ENCODE measurements around the gene C6orf136. TPM values are rescaled to one million over a fixed set of nuclear protein-coding genes. Genes with fewer than 3 reads are reported as not detected.

Gene C6orf136
- polyA plus RNA-seq, 3 donors: 8.8 to 13.2 (median 10.2) TPM

DNA sequence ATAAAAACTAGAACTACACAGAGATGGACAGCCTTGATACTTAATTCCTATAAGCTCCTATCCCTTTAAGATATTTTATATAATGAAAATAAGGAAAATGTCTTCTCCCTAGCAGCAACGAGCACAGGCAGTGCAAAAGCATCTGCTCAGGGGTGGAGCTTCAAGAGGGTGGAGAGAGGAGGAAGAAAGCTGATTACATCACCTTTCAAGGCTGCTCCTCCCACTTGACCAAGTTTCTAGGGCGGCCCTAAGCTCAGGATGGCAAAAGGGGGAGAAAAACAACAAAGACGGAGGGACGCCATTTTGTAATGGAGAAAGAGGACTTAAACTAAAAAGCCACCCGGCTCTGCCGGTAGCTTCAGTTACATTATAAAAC, 32.1 kb upstream of the C6orf136 start:
- H3K27ac ChIP-seq (ENCODE audit: low read depth, low read length): peak overlapping the region; percentile 98
- 0 to 1% (median 0%) methylated on average over 6 of the region's 6 CpGs for WGBS, 3 donors

DNA sequence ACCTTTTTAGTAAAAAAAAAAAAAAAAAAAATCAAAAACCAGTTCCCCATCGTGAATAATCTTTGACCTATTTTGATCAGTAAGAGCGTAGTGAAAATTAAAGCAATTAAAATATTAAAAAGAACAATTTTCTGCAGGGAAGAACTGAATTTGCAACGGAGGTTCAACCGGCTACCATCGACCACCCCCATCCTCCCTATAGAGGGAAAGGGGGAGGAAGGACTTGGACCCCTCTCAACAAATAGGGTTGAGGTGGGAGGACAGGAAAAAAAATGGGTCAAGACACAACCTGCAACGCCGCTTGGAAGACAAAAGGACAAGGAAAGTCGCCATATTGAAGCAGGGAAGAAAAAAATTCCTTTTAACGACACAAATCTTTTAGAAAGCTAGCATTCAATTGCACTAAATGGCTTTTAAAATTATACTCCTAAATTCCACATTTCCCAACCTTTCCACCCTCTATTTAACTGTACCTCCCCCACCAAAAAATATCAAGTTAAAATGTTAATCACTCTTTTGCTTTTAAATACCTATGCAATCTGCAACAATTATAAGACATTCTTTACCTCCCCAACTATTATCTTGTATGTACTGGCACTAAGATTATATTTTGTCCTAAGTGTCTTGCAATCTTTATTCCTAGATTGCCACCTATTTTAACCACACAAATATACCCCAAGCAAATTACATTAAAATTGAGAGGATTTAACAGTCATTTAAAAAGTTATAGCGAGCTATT, 31.5 kb upstream of the C6orf136 start:
- peak overlapping the region; percentile 98 for H3K27ac ChIP-seq (ENCODE audit: low read depth, low read length)
- WGBS, 3 donors: 0 to 1% (median 0%) methylated on average over 10 of the region's 10 CpGs

DNA sequence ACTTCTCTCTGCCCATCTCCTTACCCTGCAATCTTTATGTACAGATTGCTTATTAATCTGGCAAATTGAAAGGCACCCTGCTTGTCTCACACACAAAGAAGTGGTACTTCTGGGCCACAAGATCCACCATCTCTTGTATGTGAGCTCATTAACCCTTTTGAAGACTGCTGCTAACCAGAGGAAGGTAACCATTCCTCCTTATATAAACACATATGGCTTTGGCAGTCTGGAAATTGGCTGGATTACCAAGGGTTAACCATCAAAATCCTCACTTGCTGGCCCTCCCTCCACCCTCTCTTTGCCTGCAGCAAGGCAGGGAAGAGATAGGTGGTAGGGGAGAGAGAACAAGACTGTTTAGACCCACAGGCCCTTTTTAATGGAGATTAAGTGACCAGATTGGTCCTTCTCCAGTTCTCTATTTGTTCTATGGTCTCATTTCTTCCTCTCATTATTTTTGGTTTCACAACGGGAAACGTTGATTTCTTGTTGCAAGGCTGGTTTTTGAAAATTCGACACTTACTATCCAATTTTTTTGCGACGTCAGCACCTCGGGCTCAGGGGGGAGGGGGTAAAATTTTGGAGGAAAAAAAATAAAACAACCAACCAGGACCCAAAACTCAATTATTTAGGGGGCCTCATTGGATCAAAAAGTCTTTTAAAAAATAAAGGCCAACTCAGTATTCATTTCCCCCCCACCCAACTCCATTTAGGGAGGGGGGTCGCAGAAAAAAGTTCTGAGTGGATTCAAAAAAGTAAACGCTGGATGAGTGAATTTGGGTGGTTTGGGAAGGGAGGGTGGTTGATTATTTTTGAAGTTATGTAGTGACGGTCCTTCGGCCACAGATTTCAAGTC, 30.7 kb upstream of the C6orf136 start:
- WGBS, 3 donors: 0 to 1% (median 0%) methylated on average over 10 of the region's 10 CpGs
- H3K27ac ChIP-seq (ENCODE audit: low read depth, low read length): peak overlapping the region; percentile 88

DNA sequence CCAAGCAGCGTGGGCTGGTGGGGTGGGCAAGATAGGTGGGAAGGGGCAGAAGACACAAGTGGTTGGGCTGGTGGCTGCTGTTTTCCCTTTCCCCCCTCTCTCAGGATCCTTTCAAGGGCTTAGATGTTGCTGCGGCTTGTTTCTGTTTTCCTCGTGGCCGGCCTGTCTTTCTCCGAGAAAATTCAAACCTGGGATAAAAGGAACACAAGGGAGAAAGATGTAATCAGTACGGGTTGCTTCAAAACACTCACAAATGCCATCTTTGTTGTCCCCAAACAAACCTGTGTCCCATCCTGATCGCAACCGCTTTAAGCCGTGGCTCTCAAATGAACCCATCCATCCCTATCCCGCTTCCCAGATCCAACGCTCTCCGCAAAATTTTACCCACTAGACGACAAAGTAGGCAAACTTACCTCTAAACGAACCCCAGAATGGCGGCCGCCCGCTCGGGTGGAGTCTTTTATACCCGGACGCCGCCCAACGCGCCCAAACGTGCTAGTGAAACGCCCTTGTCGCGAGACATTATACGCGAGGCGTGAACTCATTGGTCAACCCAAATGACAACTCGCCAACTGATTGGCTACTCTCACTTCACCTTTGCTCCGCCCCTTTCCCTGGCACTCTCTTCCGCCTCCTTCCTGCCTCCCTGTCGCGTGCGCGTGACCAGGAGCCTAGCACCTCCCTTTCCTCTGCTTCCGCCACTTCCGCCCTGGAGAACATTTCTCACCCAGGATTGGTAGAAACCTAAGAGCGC, 29.9 kb upstream of the C6orf136 start, which contains the start of gene PPP1R10:
Gene PPP1R10, minus strand, starts transcription at position 433 of the 754 bp plus-strand sequence. CDS start 7,299 bp downstream, outside the sequence.
- H3K27ac ChIP-seq (ENCODE audit: low read depth, low read length): peak within 1 kb of the TSS; percentile 88
- WGBS, 3 donors: 0% methylated on average over 40 of the region's 40 CpGs

DNA sequence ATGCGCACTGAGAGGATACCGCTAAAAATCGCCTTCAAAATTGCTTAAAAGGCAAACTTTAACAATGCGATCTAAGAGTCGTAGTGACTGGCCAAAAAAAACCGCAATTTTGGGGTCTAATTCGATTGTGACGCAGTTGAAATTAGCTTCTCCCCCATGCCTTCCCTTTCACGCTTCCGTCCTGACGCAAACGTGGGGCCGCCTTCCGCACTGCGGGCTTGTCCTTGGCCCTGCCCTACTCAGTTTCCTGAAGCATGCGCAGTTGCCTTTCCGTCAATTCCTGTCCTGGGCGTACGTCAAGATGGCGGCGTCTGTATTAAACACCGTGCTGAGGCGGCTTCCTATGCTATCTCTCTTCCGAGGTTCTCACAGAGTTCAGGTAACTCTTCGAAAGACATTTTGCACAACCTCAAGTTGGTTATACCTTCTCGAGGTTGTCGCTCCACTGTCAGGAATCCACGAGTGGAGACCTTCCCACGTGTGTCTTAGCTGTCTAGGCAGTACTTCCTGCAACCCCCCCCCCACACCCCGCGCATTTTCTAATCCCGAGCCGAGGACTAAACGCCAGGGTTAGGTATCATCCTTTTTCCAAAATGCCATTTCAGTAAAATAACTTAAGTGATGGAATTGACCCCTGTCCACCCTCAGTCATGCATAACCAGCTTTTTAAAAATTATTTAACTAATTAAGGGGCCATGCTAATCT, 29.2 kb upstream of the C6orf136 start, which contains the start of gene MRPS18B:
Gene MRPS18B, plus strand, starts transcription at position 276 of the 705 bp plus-strand sequence. Its CDS starts 26 bp downstream, at position 302.
- peak within 1 kb of the TSS; percentile 88 for H3K27ac ChIP-seq (ENCODE audit: low read depth, low read length)
- WGBS, 3 donors: 0 to 1% (median 0%) methylated on average over 34 of the region's 34 CpGs

DNA sequence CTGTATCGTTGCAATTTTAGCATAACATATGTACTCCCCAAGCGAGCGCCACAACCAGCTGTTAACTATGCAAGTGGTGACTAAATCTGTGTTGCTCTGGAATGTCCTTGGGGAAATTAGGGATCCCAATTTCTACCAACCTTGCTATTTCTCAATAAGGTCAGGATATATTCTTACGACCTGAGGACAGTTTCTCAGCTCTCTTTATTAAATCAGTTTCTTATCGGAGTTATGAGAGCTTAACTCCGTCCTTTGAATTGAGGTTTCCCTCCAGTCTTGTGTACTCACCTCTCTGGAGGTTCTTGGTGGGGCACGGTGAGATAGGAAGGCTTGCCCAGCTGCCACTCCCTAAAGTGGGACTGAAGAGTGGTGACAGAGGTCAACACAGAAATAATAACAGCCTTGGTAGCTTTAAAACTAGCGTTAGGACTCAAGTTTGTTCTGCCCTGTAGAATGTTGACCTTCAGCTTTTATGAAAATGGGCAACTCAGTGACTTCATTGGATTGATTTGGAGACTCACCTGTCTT, 28.6 kb upstream of the C6orf136 start:
- 4 to 12% (median 9%) methylated on average over 8 of the region's 8 CpGs for WGBS, 3 donors

DNA sequence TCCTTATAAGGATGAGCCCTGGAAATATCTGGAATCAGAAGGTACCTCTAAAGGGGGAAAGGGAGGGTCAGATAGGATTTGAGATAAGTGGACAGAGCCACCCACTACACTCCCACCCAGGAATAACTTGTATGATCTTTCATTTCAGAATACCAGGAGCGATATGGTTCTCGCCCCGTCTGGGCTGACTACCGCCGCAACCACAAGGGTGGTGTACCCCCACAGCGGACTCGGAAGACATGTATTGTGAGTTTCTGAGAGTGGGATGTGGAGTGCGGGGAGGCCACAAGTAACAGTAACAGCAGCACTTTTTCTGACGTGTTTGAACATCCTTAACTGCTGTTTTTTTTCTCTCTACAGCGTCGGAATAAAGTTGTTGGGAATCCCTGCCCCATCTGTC, 27.4 kb upstream of the C6orf136 start:
- WGBS, 3 donors: 94 to 96% (median 95%) methylated on average over 11 of the region's 11 CpGs
- H3K27ac ChIP-seq (ENCODE audit: low read depth, low read length): no peak overlapping the region

More for the DNA sequence above, 28.6 kb upstream of the C6orf136 start:
- H3K27ac ChIP-seq (ENCODE audit: low read depth, low read length): no peak overlapping the region

DNA sequence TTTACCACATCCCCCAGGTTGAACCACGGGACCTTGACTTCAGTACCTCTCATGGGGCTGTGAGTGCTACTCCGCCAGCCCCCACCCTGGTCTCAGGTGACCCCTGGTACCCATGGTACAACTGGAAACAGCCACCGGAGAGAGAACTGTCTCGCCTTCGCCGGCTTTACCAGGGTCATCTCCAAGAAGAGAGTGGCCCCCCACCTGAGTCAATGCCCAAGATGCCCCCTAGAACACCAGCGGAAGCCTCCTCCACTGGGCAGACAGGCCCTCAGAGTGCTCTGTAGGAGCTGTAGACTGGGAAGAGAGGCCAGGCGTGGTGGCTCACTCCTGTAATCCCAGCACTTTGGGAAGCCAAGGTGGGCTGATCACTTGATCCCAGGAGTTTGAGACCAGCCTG, 21.4 kb upstream of the C6orf136 start:
- WGBS, 3 donors: 95 to 97% (median 95%) methylated on average over 8 of the region's 8 CpGs
- H3K27ac ChIP-seq (ENCODE audit: low read depth, low read length): no peak overlapping the region

DNA sequence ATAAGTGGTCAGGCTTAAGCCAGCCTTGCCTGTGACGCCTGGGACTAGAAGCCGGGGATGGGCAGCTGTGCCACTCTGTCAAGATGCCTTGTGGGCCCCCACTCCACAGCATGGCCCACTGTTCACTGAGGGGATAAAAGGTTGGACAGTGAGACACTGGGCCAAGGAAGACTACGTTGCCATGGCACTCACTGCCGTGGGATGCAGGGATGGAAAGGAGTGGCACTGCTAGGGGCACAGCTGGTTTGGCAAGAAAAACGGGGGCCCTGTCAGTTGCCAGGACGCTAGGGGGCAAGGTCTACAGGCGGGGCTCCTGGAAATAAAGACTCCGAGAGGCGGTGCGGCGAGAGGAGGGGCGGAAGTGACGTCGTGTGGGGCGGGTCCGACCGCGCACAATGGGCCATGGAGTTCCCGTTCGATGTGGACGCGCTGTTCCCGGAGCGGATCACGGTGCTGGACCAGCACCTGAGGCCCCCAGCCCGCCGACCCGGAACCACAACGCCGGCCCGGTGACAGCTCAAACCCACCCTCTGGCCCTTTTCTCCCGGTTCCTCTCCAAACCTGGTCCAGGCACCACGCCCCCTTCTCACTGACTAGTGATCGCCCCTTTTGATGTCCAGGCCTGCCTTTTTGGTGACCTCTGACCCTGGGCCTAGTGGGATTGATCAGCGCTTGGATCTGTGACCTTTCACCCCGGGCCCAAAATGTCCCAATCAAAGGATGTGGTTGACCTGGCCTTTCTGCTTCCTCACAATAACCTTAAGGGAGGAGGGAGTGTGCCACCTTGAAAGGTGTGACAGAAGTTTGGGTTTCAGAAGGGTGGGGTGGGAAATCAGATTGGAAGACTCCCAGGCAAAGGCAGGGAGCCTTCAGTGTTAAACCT, 20.2 kb upstream of the C6orf136 start, which contains the start of gene ATAT1:
Gene ATAT1, plus strand, starts transcription at position 391 of the 883 bp plus-strand sequence.
- 3% methylated on average over 29 to 36 of the region's 36 CpGs for WGBS, 3 donors
- peak within 1 kb of the TSS; percentile 91 for H3K27ac ChIP-seq (ENCODE audit: low read depth, low read length)

DNA sequence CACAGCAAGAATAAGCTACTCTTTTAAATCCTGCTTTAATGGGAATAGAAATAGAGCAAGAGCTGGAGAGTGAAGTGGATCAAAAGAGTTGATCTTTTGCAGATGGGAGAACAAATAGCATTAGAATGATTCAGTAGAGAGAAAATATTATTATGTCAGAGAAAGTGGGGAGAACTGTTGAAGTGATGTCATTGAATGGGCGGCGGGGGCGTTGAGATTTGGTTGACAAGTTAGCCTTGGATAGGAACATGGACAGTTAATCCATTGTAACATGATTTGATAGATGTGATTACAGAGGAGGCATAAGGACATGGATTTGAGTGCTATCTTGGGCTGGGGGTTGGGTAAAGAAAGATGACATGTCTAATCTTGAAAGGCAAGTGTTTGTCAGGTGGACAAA, 11.1 kb upstream of the C6orf136 start:
- no peak overlapping the region for H3K27ac ChIP-seq (ENCODE audit: low read depth, low read length)
- WGBS, 3 donors: 93 to 95% (median 93%) methylated on average over 3 of the region's 3 CpGs

DNA sequence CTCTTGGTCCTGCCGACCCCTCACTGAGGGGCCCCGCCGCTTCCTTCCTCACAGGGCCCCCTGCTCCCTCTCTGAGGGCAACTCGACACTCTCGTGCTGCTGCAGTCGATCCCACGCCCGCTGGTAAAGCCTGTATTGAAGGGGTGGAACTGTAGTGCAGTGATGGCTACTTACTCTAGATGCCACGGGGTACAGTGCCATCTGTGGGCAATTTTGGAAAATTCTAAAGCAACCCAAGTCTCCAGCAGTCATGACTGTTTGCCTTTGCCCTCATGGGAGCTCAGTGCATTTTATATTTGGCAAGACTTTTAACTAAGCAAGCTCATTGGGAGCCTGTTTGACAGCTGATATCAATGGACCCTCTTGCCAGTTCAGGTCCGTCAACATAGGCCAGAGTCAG, 6.5 kb upstream of the C6orf136 start:
- WGBS, 3 donors: 68 to 78% (median 73%) methylated on average over 10 of the region's 10 CpGs
- H3K27ac ChIP-seq (ENCODE audit: low read depth, low read length): no peak overlapping the region

DNA sequence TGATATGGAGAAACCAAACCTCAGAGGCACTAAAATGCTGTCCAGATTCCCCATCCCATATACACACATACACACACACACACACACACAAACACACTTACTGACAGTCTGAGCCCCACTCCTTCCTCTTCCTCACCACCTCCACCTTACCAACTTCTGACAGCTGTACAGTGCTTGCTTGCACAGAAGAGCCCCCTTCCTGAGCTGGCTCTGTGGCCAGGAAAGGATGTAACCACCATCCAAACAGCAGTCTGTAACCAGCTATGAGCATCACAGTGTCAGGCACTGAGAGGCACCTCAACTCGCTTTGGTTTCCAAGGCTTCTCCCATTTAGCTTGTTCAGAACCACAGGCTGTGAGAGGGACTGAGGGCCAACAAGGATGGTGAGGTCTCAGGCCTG, 5.9 kb upstream of the C6orf136 start:
- WGBS, 3 donors: 46 to 94% (median 66%) methylated on average over 1 of the region's 1 CpG
- H3K27ac ChIP-seq (ENCODE audit: low read depth, low read length): no peak overlapping the region

DNA sequence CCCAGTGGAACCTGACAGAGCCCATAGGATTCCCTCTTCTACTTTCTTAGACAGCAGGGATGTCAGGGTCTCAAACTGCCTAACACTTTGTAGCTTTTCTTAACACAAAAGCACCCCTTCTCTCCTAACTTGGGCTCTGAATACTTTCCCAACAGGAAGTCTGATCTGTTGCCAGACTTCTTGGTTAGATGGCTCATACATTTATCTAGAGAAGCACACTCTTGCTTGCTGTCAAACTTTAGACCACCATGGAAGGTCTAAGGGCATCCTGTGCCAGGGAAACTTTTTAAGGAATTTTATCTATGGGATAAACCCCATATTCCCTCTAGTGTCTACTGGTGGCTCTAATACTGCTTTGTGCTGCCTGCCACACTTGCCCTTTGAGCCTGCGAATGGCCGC, 3.3 kb upstream of the C6orf136 start:
- WGBS, 3 donors: 92 to 96% (median 95%) methylated on average over 2 of the region's 2 CpGs

DNA sequence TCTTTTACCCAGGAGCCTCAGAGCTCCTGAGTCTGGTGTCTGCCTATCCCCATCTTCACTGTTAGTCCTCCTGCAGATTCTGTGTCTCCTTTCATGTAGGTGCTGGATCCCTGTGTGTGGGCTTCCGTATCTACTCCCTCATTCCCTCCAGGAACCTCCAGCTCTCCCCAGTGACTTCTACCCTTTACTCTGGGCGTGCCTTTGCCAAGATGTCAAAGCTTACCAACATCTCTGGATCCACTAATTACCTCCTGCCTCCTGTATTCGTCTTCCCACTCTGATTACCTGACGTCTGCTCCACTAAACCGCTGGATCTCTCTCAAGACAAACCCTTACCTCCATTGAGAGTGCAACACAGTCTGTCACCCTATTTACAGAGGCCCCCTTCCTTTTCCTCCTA, 2.2 kb upstream of the C6orf136 start:
- 73 to 78% (median 77%) methylated on average over 5 of the region's 5 CpGs for WGBS, 3 donors
- H3K27ac ChIP-seq (ENCODE audit: low read depth, low read length): no peak overlapping the region

More for the DNA sequence above, 3.3 kb upstream of the C6orf136 start:
- H3K27ac ChIP-seq (ENCODE audit: low read depth, low read length): no peak overlapping the region

DNA sequence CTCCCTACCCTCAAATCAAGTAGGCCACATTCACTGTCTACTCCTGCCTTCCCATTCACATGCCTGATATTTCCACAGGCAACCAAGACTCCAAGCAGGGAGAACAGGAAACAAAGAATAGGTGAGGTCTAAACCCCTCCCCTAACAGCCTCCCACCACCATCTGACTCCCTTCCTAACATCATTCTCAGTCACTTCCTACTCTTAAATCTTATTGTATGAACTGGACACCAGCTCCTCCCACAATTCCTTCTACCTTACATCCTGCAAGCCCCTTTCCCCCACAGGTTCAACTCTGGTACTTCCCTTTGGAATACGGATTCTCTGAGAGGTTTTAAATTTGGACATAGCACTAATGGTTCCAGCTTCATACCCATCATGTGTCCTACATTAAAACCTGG, 944 bp upstream of the C6orf136 start:
- H3K27ac ChIP-seq (ENCODE audit: low read depth, low read length): no peak overlapping the region
- 62 to 80% (median 74%) methylated on average over 1 of the region's 1 CpG for WGBS, 3 donors

DNA sequence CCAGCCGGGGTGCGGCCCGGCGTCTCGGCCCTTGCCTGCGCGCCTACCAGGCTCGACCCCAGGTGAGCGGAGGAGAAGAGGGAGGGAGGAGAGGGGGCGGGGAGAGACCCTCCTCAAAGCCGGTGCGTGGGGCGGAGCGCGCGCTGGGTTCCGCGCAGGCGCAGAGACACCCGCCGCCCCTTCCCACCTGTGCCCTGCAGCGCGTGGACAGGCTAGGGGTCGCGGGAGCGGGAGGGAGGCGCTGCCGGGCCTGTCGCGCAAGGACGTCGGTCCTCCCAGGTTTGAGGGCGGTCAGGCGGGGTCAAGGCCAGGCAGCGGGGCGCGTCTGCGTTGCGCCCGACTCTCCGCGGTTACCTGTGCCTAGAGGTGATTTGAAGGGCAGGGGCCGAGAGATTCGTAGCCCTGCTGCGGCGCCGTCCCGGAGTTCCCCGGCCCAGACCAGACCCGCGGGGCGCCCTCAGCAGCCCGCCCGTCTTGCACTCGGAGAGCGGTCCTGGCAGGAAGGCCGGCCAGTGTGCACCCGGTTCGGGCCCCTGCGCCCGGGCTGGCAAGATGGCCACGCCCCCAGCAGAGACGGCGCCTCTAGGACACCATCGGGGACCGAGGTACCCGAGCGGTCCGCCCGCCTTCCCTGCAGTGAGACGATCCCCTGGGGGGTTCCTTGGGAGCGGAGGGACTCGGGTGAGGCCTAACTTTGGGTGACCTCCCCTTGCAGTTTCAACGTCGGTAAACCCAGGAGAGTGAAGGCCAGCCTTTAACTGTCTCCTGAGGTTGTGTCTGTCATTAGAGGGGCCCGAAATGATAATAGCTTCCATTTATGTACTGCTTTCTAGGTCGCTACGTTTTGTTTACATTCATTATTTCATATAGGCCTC, 546 bp downstream of the C6orf136 start:
- H3K27ac ChIP-seq (ENCODE audit: low read depth, low read length): no peak overlapping the region
- WGBS, 3 donors: 0 to 1% (median 1%) methylated on average over 53 to 78 of the region's 78 CpGs
